ENCODE measurements around the gene BAD.

Gene BAD

GRCh38 chr11:64295760-64296159, 11.3 kb upstream of the BAD start:
- DNase-seq = no peak

- no peak for DNase-seq
Observed at GRCh38 chr11:64294774-64295173, 10.3 kb upstream of the BAD start.

DNA sequence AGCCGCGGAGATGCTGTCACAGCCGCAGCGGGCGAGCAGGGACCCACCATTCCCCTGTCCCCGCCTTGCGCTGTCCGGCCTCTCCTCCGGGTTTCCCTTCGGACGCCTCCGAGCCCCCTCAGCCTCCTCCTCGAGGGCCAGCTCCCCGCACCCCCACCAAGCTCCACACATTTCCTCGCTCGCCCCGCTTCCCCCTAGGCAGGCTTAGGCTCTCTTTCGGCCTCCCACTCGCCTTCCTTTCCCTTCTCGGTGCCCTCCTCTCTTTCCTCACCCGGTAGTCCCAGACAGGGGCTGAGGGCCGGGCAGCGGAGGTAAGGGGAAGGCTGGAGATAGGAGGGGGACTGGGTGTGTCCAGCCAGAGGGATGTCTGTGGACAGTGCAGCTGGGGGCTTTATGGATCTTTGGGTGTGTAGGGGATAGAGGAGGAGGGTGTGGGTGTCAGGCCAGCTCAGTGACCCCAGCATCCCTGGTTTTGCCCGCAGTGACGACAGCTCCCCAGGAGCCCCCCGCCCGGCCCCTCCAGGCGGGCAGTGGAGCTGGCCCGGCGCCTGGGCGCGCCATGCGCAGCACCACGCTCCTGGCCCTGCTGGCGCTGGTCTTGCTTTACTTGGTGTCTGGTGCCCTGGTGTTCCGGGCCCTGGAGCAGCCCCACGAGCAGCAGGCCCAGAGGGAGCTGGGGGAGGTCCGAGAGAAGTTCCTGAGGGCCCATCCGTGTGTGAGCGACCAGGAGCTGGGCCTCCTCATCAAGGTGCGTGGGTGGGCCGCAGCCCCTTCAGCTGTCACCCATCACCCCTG, 8.2 kb upstream of the BAD start:
- DNase-seq = no peak

DNA sequence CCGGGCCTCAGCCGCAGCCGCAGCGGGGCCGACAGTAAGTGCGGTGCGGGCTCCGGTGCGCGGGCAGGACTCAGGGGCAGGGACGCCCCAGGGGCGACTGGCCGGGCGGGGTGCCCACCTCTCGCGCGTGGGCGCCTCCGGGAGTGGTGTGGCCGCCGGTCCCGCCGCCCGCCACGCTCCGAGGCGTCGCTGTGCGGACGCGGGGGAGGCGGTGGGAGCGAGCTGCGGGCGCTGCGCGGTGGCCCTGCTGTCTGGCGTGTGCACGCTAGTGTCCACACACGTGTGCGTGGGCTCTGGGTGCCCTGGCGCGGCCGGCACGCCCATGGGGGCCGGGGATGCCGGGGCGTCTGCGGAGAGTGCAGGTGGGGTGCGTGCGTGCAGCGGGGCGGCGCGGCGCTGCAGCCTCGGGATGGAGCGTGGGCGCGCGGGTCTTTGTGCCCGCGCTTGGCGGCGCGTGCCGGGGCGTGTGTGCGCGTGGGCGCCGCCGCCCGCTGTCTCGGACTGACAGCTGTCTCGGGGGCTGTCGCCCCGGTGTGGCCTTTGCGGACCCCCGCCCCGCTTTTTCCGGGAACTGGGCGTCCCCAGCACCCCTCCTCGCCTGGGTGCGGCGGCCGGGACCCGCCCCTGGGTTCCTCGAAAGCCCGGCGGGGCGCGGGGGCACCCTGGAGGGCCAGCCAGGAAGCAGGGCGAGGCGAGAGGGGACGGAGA, 7.4 kb upstream of the BAD start:
- no peak for DNase-seq

GRCh38 chr11:64291262-64291751, 6.8 kb upstream of the BAD start, which contains the start of gene KCNK4:
Gene KCNK4, plus strand, starts transcription at chr11:64291302. Its CDS starts 1,717 bp downstream, at chr11:64293019.
- no peak for DNase-seq

- no peak for DNase-seq
Observed at GRCh38 chr11:64290352-64291261, 6.1 kb upstream of the BAD start.

DNA sequence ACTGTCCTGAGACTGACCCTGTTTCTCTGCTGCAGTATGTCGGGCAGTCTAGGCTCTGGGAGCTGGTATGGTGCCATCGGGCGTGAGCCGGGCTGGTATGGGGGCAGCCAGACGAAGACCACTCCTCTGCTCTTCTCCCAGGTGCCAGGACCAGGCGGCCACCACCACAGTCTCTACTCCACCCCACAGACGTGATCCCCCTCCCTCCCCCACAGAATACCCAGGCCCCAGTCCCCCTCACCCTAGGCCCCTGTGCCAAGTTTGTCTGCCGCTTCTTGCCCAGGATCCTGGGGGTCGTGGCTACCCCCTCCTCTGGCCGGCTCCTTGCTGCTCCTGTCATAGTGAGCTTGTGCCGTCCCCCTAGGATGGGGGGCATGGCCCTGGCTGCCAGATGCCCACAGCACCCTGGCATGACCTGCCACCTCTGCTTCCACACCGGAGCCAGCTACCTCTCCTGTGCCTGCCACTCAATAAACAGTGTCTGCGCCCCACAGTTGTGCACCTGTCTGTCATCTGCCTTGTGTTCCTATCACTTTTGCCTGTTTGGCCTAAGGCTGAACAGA, 4.6 kb upstream of the BAD start:
- DNase-seq = no peak

DNA sequence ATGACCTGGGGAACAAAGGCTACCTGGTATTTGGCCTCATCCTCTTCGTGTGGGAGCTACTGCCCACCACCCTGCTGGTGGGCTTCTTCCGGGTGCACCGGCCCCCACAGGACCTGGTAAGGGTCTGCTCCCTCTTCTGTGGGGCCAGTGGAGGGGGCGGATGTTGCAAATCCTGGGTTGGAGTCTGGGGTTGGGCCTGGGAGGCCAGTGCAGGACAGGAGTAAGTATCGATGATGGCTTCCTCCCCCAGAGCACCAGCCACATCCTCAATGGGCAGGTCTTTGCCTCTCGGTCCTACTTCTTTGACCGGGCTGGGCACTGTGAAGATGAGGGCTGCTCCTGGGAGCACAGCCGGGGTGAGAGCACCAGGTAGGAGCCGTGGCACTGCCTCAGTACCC, 3.9 kb upstream of the BAD start:
- no peak for DNase-seq

- DNase-seq = no peak
Observed at GRCh38 chr11:64287676-64288352, 3.3 kb upstream of the BAD start.

DNA sequence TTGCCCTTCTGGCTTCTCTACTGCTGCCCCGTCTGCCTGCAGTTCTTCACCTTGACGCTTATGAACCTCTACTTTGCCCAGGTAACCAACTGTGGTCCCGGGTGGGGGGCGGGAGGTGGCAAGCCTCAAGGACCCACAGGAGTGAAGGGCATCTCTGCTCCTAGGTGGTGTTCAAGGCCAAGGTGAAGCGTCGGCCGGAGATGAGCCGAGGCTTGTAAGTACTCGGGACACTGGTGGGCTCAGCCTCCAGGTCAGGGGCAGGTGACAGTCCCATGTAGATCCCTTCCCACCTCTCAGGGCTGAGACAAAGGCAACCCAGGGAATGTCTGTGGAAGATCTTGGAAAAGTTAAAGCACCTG, 2.3 kb upstream of the BAD start:
- DNase-seq = no peak

GRCh38 chr11:64285885-64286800, 1.7 kb upstream of the BAD start:
- DNase-seq = peak; percentile 48

DNA sequence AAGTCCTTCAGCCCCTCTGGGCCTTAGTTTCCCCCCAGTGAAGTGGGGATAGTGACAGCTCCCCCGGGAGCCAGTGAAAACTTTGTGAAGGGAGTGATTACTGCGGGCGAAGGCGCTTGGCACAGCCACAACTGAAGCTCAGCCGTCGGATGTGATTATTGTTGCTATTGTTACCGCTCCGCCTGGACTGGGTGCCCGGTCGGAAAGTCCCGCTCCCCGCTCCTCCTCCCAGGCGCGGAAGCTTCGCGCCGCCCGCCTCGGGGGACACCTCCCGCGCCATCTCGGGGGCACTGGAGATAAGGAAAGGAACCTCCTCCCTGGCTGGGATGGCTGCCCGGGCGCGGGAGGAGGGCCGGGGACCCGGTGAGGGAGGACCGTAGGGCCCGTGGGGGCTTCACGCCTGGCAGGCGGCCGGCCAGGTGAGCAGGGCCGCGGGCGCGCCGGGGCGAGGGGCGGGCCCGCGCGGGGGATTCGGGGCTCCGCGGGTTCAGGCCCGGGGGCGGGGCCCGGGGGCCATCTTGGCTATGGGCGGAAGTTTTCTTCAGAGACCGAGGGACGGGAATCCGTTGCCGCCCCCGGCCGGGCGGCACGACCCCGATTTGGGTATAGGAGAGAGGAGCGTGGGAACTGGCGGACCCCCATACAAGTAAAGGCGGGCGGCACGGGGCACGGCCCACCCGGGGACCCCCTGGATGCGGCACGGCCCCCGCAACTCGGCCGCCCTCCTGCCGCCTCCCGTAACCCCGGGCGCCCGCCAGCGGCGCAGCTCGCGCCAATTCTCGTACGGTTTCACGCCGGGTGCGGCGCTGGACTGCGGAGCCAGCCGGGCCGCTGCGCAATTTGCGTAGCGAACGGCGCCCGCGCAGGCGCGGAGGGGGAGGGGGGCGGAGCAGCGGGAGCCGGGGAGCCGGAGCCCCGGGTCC, 758 bp upstream of the BAD start, which contains the start of gene GPR137:
Gene GPR137 (plus strand): TSS at position 887 of the 923 bp plus-strand sequence. CDS start 677 bp downstream, outside the sequence.
- peak; percentile 99 for DNase-seq

DNA sequence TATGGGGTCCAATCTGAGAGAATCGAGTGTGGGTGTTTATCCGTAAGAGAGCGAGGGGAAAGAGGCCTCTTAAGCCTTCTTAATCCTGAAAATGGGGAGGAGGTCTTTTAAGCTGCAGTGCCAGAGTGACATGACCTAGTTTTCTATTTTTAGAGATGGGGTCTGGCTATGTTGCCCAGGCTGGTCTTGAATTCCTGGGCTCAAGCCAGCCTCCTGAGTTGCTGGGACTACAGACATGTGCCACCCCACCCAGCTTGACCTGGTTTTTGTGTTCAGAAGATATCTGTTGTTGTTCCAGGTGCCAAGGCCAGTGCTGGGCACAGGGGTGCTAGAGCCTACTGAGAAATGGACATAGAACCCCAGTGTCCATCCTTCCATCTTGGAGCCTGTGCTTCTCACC, 1.4 kb downstream of the BAD start:
- no peak for DNase-seq

DNA sequence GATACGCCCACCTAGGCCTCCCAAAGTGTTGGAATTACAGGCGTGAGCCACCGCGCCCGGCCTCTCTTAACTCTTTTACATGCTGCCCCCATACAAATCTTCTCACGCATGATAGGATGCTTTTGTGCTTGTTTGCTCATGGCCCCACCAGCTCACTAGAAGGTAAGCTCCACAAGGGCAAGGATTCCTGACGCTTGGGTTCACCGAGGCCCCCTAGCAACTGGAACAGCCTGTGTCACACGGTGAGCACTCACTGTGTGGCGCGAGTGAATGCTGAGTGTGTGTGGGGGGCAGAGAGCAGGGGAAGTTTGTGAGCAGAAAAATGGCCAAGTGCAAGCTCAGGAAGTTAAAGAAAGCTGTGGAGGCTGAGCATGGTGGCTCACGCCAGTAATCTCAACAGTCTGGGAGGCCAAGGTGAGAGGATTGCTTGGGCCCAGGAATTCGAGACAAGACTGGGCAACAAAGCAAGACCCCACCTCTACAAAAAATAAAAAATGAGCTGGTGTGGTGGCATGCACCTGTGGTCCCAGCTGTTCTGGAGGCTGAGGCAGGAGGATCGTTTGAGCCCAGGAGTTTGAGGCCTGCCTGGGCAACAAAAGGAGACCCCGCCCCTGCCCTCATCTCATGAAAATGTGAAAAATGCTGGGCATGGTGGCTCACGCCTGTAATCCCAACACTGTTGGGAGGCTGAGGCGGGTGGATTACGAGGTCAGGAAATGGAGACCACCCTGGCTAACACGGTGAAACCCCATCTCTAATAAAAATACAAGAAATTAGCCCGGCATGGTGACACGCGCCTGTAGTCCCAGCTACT, 2.3 kb downstream of the BAD start:
- no peak for DNase-seq

DNA sequence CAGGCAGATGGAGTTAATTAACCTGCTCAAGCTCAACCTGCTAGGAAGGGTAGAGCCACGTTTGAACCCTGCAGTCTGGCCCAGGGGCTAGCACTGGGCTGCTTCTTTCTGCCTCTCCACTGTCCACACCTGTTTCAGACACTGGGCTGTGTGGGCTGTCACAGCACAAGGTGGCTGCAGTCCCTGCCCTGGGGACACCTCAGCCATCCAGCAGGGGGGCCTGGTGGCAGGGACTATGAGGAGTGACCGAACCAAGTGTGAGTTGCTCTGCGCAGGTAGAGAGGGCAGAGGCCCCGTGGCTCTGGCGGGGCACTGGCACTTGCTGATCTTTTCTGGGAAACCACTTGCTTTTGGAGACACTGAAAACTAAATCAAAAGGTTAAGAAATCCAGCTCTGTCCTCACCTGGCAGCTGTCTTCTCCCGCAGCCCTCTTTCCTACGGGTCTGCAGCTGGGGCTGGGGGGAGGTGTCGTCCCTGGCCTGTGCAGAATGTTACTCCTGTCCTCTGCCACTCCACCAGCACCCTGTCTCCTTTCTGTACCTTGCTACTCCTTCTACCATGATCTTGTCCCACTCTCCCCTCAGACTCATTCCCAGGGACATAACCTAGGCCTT, 5.8 kb downstream of the BAD start:
- DNase-seq = no peak

GRCh38 chr11:64276653-64277431, 7.6 kb downstream of the BAD start:
- no peak for DNase-seq

DNA sequence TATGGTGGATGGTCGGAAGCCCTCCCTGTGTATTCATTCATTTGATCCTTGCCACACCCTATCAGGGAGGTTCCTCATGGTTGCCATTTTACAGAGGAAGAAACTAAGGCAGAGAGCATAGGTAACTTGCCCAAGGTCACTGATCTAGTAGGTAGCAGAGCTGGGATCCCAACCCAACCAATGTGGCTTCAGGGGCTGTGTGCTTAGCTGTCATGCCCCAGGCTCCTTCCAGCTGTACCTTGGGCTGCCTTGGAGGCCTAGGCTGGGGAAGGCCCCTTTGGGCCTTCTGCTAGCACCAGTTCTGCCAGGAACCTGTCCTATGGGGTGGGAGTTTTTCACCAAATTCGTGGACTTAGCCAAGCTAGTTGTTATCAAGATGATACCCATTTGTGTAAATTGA, 8.6 kb downstream of the BAD start:
- no peak for DNase-seq

Measured in activated CD4-positive, CD25-positive, alpha-beta regulatory T cell treated with anti-CD3 and anti-CD28 coated beads, Interleukin-2, amount 50 U/mL, for 72 hours (primary cell).